Measurements from ENCODE around the gene SERPINA3. TPM values are rescaled to one million over a fixed set of nuclear protein-coding genes. Genes with fewer than 3 reads are reported as not detected.

Gene SERPINA3
- total RNA-seq, 1 donor from 2014 or later, result 1.3 TPM

- Mint-ChIP-seq H3K9me3 (ENCODE audit: unreplicated experiment) (peaks cover 2% of the 10 kb centered on the region), H3K27ac (ENCODE audit: unreplicated experiment) (no peak overlapping the region), H3K27me3 (ENCODE audit: low read depth, unreplicated experiment) (peaks cover 21% of the 10 kb centered on the region), H3K4me1 (ENCODE audit: low read depth, unreplicated experiment) (peaks cover 26% of the 10 kb centered on the region), H3K36me3 (ENCODE audit: low read depth, unreplicated experiment) (no peaks in the 10 kb centered on the region), H3K4me3 (ENCODE audit: unreplicated experiment) (no peak overlapping the region)
- DNase-seq (ENCODE audit: low read depth), result no peak
- Histone ChIP-seq H3K4me1 (ENCODE audit: insufficient read depth, low read length) (peaks cover 28% of the 10 kb centered on the region), H3K27ac (ENCODE audit: low read depth, low read length) (no peak overlapping the region), H3K4me3 (ENCODE audit: insufficient read depth, low read depth, low read length) (no peak overlapping the region), H3K9ac (ENCODE audit: low read length) (no peak overlapping the region), H3K9me3 (ENCODE audit: insufficient read depth, low read depth, low read length) (no peaks in the 10 kb centered on the region), H4K20me1 (ENCODE audit: insufficient read depth, low read length) (no peaks in the 10 kb centered on the region), H2AFZ (ENCODE audit: low read depth, low read length) (no peak overlapping the region), H3K36me3 (ENCODE audit: insufficient read depth, low read length) (no peaks in the 10 kb centered on the region), H3K27me3 (ENCODE audit: insufficient read depth, low read length) (no peaks in the 10 kb centered on the region), H3K4me2 (ENCODE audit: low read length) (no peak overlapping the region), H3K79me2 (ENCODE audit: insufficient read depth, low read length) (no peaks in the 10 kb centered on the region)
- TF ChIP-seq CTCF (IDR thresholded peaks at IDR 0.05; ENCODE audit: insufficient read depth, low read depth, low read length) (no peak), EZH2 (IDR thresholded peaks at IDR 0.05; ENCODE audit: insufficient read depth, low read length) (no peak)
- FAIRE-seq, result no peak
These were observed 15.8 kb upstream of the SERPINA3 start for GRCh38 chr14:94596361-94596760.

GRCh38 chr14:94597788-94598187, 14.4 kb upstream of the SERPINA3 start:
- Histone ChIP-seq H3K4me1 (ENCODE audit: insufficient read depth, low read length) (peaks cover 37% of the 10 kb centered on the region), H3K9ac (ENCODE audit: low read length) (no peak overlapping the region), H4K20me1 (ENCODE audit: insufficient read depth, low read length) (no peaks in the 10 kb centered on the region), H3K79me2 (ENCODE audit: insufficient read depth, low read length) (no peaks in the 10 kb centered on the region), H3K27ac (ENCODE audit: low read depth, low read length) (no peak overlapping the region), H3K9me3 (ENCODE audit: insufficient read depth, low read depth, low read length) (no peaks in the 10 kb centered on the region), H3K36me3 (ENCODE audit: insufficient read depth, low read length) (no peaks in the 10 kb centered on the region), H3K27me3 (ENCODE audit: insufficient read depth, low read length) (no peaks in the 10 kb centered on the region), H3K4me3 (ENCODE audit: insufficient read depth, low read depth, low read length) (no peak overlapping the region), H2AFZ (ENCODE audit: low read depth, low read length) (no peak overlapping the region), H3K4me2 (ENCODE audit: low read length) (no peak overlapping the region)
- no peak for TF ChIP-seq EZH2 (IDR thresholded peaks at IDR 0.05; ENCODE audit: insufficient read depth, low read length)
- no peak for TF ChIP-seq CTCF (IDR thresholded peaks at IDR 0.05; ENCODE audit: insufficient read depth, low read depth, low read length)
- DNase-seq (ENCODE audit: low read depth) (no peak), FAIRE-seq (no peak)
- no peaks in the 10 kb centered on the region for H3K36me3 Mint-ChIP-seq (ENCODE audit: low read depth, unreplicated experiment)
- peaks cover 34% of the 10 kb centered on the region for H3K4me1 Mint-ChIP-seq (ENCODE audit: low read depth, unreplicated experiment)
- peak overlapping the region; percentile 72 for H3K27ac Mint-ChIP-seq (ENCODE audit: unreplicated experiment)
- H3K9me3 Mint-ChIP-seq (ENCODE audit: unreplicated experiment), result peaks cover 2% of the 10 kb centered on the region
- H3K27me3 Mint-ChIP-seq (ENCODE audit: low read depth, unreplicated experiment), result peaks cover 15% of the 10 kb centered on the region
- H3K4me3 Mint-ChIP-seq (ENCODE audit: unreplicated experiment), result no peak overlapping the region

- H3K4me3 ChIP-seq (ENCODE audit: insufficient read depth, low read depth, low read length), result no peak overlapping the region
- peak overlapping the region; percentile 11 for H3K4me3 Mint-ChIP-seq (ENCODE audit: unreplicated experiment)
- no peaks in the 10 kb centered on the region for H3K36me3 ChIP-seq (ENCODE audit: insufficient read depth, low read length)
- peak overlapping the region; percentile 100 for H3K27ac Mint-ChIP-seq (ENCODE audit: unreplicated experiment)
- H3K27me3 ChIP-seq (ENCODE audit: insufficient read depth, low read length), result no peaks in the 10 kb centered on the region
- peak overlapping the region; percentile 76 for H2AFZ ChIP-seq (ENCODE audit: low read depth, low read length)
- H3K9me3 Mint-ChIP-seq (ENCODE audit: unreplicated experiment), result peaks cover 2% of the 10 kb centered on the region
- H4K20me1 ChIP-seq (ENCODE audit: insufficient read depth, low read length), result no peaks in the 10 kb centered on the region
- DNase-seq (ENCODE audit: low read depth) (no peak), FAIRE-seq (no peak)
- H3K36me3 Mint-ChIP-seq (ENCODE audit: low read depth, unreplicated experiment), result no peaks in the 10 kb centered on the region
- peak overlapping the region; percentile 97 for H3K27ac ChIP-seq (ENCODE audit: low read depth, low read length)
- no peaks in the 10 kb centered on the region for H3K9me3 ChIP-seq (ENCODE audit: insufficient read depth, low read depth, low read length)
- H3K27me3 Mint-ChIP-seq (ENCODE audit: low read depth, unreplicated experiment), result peaks cover 14% of the 10 kb centered on the region
- peaks cover 37% of the 10 kb centered on the region for H3K4me1 ChIP-seq (ENCODE audit: insufficient read depth, low read length)
- no peak for TF ChIP-seq CTCF (IDR thresholded peaks at IDR 0.05; ENCODE audit: insufficient read depth, low read depth, low read length)
- no peak for TF ChIP-seq EZH2 (IDR thresholded peaks at IDR 0.05; ENCODE audit: insufficient read depth, low read length)
- no peaks in the 10 kb centered on the region for H3K79me2 ChIP-seq (ENCODE audit: insufficient read depth, low read length)
- peak overlapping the region; percentile 78 for H3K4me2 ChIP-seq (ENCODE audit: low read length)
- peaks cover 34% of the 10 kb centered on the region for H3K4me1 Mint-ChIP-seq (ENCODE audit: low read depth, unreplicated experiment)
- peak overlapping the region; percentile 75 for H3K9ac ChIP-seq (ENCODE audit: low read length)
These were observed 13.7 kb upstream of the SERPINA3 start for GRCh38 chr14:94598506-94598815.
